K562 (cell line): Measurements from ENCODE around the gene EEFSEC.

Experiments used
- FOXM1 ChIP-seq, 2 experiments: fragments of 450-650 bp in 1 of 2; sonication (generic) in 1 of 2; formaldehyde crosslinking in 1 of 2; IDR thresholded peaks; 2 replicates each; pipeline versions ENCODE4 v1.6.1 to v1.9.0; 2017 to 2022; ENCODE audit warnings: low read depth in 2 of 2, mild to moderate bottlenecking in 2 of 2, missing genetic modification reagents in 1 of 2, moderate library complexity in 1 of 2
- POLR3G ChIP-seq: IDR thresholded peaks from 2 replicates; pipeline ENCODE4 v1.6.1; 2011; ENCODE audit not compliant: insufficient read length, insufficient replicate concordance; ENCODE audit errors: extremely low read depth
- TF ChIP-seq, protein P1 (sequence below): fragments of 250-450 bp; sonication (Bioruptor Pico); IDR thresholded peaks from 2 replicates; pipeline ENCODE4 v1.8.0; 2021; ENCODE audit warnings: moderate library complexity, mild to moderate bottlenecking, inconsistent platforms
- TF ChIP-seq, protein P2 (sequence below), 3 experiments: IDR thresholded peaks in 2 of 3; conservative IDR thresholded peaks in 1 of 3; 2 replicates each; pipeline ENCODE4 v1.5.1; 2011 to 2012; ENCODE audit warnings: low read length in 3 of 3, mild to moderate bottlenecking in 3 of 3, control low read depth in 2 of 3, improper control_type of control experiment in 1 of 3, inconsistent platforms in 1 of 3, low read depth in 1 of 3, mixed read lengths in 1 of 3, moderate library complexity in 1 of 3; ENCODE audit not compliant: insufficient read depth in 2 of 3

DNA sequence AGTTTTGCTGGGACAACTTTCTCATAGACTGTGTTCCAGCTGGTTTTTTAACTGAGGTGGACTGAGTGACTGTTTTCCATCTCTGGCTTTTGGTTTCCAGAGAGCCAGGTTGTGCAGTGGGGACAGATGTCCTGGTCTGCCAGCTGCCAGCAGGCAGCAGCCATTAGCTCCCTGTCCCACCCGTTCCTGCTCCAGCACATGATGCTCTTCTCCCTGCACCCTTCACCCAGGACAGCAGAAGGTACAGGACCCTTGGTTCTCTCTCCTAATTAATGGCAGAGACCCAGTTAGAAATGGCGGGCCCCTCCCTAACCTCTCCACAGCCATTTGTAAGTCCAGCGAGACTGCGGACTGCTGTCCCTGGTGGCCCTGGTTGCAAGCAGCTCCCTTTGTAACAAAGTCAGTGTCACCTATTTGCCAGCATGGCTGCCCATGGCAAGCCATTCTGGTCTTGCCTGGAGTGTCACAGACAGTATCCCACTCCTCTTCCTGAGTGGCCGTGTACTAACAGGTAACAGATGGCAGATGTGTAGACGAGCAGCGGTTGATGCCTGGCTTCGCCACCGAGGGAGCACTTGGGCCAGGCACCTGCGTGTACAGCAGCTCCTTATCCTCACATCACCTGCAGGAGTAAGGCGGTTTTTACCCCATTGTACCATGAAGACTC is 165.1 kb downstream of the EEFSEC start:
- no peak for TF ChIP-seq POLR3G
- TF ChIP-seq, protein P1, sequence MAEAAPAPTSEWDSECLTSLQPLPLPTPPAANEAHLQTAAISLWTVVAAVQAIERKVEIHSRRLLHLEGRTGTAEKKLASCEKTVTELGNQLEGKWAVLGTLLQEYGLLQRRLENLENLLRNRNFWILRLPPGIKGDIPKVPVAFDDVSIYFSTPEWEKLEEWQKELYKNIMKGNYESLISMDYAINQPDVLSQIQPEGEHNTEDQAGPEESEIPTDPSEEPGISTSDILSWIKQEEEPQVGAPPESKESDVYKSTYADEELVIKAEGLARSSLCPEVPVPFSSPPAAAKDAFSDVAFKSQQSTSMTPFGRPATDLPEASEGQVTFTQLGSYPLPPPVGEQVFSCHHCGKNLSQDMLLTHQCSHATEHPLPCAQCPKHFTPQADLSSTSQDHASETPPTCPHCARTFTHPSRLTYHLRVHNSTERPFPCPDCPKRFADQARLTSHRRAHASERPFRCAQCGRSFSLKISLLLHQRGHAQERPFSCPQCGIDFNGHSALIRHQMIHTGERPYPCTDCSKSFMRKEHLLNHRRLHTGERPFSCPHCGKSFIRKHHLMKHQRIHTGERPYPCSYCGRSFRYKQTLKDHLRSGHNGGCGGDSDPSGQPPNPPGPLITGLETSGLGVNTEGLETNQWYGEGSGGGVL (CRISPR knock-in tag): no peak
- TF ChIP-seq FOXM1 (IDR thresholded peaks at IDR 0.05; ENCODE audit: low read depth): no peak
- no peak for TF ChIP-seq FOXM1 (CRISPR knock-in tag; IDR thresholded peaks at IDR 0.05; ENCODE audit: low read depth)
- TF ChIP-seq, protein P2, sequence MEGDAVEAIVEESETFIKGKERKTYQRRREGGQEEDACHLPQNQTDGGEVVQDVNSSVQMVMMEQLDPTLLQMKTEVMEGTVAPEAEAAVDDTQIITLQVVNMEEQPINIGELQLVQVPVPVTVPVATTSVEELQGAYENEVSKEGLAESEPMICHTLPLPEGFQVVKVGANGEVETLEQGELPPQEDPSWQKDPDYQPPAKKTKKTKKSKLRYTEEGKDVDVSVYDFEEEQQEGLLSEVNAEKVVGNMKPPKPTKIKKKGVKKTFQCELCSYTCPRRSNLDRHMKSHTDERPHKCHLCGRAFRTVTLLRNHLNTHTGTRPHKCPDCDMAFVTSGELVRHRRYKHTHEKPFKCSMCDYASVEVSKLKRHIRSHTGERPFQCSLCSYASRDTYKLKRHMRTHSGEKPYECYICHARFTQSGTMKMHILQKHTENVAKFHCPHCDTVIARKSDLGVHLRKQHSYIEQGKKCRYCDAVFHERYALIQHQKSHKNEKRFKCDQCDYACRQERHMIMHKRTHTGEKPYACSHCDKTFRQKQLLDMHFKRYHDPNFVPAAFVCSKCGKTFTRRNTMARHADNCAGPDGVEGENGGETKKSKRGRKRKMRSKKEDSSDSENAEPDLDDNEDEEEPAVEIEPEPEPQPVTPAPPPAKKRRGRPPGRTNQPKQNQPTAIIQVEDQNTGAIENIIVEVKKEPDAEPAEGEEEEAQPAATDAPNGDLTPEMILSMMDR (IDR thresholded peaks at IDR 0.05 in 2 of 3, conservative IDR thresholded peaks at IDR 0.05 in 1 of 3; ENCODE audit: insufficient read depth in 2 of 3, low read depth in 1 of 3, low read length in 3 of 3): no peak
